Activated CD4-positive, alpha-beta T cell treated with anti-CD3 and anti-CD28 coated beads, Interleukin-2, amount 10 ng/mL, durations not matched to agents 7 days and 5 days (primary cell): ENCODE measurements around the gene DBN1. TPM values are rescaled to one million over a fixed set of nuclear protein-coding genes. Genes with fewer than 3 reads are reported as not detected.
"Not testable (repeated sequence)": the region's sequence is repeated elsewhere in the genome, so short reads cannot be mapped to it uniquely, and the experiment has no call there.

Source experiments
- CTCF ChIA-PET: fragments of 350-600 bp; sonication (Branson Sonifier 250); formaldehyde crosslinking; loops from one replicate; lab custom pipeline; 2021; ENCODE audit warnings: antibody characterized with exemption; lab: Charles Lee
- POLR2A ChIA-PET: fragments of 350-600 bp; sonication (Branson Sonifier 250); formaldehyde crosslinking; loops from one replicate; lab custom pipeline; 2021; ENCODE audit warnings: antibody characterized with exemption; lab: Charles Lee
- DNase-seq: peaks from one replicate; pipeline ENCODE4 v3.0.0-alpha.2; 2020
- H3K27ac Mint-ChIP-seq: one replicate; pipeline ENCODE4 v1.8.0; 2021; ENCODE audit warnings: mild to moderate bottlenecking, moderate library complexity, mixed read lengths
- H3K27me3 Mint-ChIP-seq: one replicate; pipeline ENCODE4 v1.8.0; 2021; ENCODE audit warnings: mixed read lengths
- H3K36me3 Mint-ChIP-seq: one replicate; pipeline ENCODE4 v1.8.0; 2021; ENCODE audit warnings: low read depth, mixed read lengths
- H3K4me1 Mint-ChIP-seq: one replicate; pipeline ENCODE4 v1.8.0; 2021; ENCODE audit warnings: mixed read lengths
- H3K4me3 Mint-ChIP-seq: one replicate; pipeline ENCODE4 v1.8.0; 2021; ENCODE audit warnings: mild to moderate bottlenecking, moderate library complexity, mixed read lengths
- H3K9me3 Mint-ChIP-seq: one replicate; pipeline ENCODE4 v1.8.0; 2021; ENCODE audit warnings: mixed read lengths
- total RNA-seq, 2 experiments: library from RNA; stranded (reverse); gene quantifications; one replicate each; pipeline ENCODE4 v1.2.3, GENCODE V29; 2021

DBN1 gene
- total RNA-seq, 2 experiments from 2014 or later, result 4.2 to 4.8 TPM

DNA sequence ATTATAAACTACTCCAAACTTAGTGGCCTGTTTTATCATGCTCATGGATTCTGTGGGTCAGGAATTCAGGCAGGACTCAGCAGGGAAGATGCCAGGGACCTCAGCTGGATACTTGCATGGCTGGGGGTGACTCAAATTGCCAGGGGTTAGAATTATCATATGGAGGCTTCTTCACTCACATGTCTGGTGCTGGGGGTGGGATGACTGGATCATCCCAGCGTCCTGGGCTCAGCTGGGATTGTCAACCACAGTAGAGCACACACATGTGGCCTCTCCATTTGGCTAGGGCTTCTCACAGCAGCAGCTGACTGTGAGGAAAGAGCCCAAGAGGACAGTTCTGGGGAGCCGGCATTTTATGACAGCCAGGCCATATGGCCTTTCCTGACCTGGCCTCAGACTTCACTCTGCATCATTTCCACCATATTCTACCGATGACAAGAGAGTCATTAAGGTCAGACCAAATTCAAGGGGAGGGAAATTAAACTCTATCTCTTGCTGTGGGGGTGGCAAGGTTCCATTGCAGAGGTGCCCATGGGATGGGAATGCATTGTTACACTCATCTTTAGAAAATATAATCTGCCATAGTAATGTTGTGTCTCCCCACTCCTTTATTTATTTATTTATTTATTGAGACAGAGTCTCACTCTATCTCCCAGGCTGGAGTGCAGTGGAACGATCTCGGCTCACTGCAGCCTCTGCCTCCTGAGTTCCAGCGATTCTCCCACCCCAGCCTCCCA lies 52.2 kb downstream of the DBN1 start:
- ChIA-PET CTCF (interaction anchor here (1.6 to 53.2 kb wide), 3 partner anchors 16 to 38 kb away, joined by 3 to 1643 read pairs (median 304); partner anchors contain the start of genes DBN1, F12, PFN3 and PRR7), POLR2A (no interaction called here)
- peaks cover 2% of the 10 kb centered on the region for H3K9me3 Mint-ChIP-seq
- H3K27me3 Mint-ChIP-seq, result no peaks in the 10 kb centered on the region
- H3K4me1 Mint-ChIP-seq, result peaks cover 22% of the 10 kb centered on the region
- H3K27ac Mint-ChIP-seq, result no peak overlapping the region
- H3K36me3 Mint-ChIP-seq, result peaks cover 3% of the 10 kb centered on the region
- DNase-seq, result no peak
- no peak overlapping the region for H3K4me3 Mint-ChIP-seq

DNA sequence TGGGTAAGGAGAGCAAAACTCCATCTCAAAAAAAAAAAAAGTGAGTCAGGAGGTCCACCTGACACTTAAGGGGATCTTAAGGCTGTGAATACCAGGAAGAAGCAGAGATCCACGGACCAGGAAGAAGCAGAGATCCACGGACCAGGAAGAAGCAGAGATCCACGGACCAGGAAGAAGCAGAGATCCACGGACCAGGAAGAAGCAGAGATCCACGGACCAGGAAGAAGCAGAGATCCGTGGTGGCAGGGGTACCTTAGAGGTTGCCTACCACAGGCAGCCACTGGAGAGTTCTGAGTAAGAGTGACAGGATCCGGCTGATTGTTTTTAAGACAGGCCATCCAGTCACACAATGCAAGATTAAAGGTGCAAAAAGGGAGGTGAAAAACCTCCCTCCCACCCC lies 53.0 kb downstream of the DBN1 start:
- H3K27me3 Mint-ChIP-seq, DNase-seq, POLR2A ChIA-PET, H3K4me3 Mint-ChIP-seq, H3K36me3 Mint-ChIP-seq, H3K27ac Mint-ChIP-seq, H3K9me3 Mint-ChIP-seq: not testable (repeated sequence)
- H3K4me1 Mint-ChIP-seq, result peaks cover 20% of the 10 kb centered on the region
- CTCF ChIA-PET, result interaction anchor here (0.7 to 53.2 kb wide), 5 partner anchors 15 to 122 kb away, joined by 3 to 1643 read pairs (median 3); partner anchors contain the start of genes DBN1, F12, PFN3 and PRR7

DNA sequence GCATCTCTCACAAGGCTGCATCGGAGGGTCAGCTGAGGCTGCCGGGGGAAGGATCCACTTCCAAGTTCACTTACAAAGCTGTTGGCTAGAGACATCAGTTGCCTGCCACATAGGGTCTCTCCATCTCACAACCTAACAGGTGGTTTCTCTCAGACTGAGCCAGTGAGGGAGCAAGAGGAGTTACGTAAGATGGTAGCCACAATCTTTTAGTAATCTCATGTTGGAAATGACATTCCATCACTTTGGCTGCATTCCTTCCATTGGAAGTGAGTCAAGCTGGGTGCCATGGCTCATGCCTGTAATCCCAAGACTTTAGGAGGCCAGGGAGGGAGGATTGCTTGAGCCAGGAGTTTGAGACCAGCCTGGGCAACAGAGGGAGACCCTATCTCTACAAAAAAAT lies 54.4 kb downstream of the DBN1 start:
- peaks cover 14% of the 10 kb centered on the region for H3K4me1 Mint-ChIP-seq
- H3K27me3 Mint-ChIP-seq, result no peaks in the 10 kb centered on the region
- DNase-seq, result no peak
- ChIA-PET CTCF (interaction anchor here (1.0 to 53.2 kb wide), 4 partner anchors 13 to 50 kb away, joined by 3 to 1643 read pairs (median 154); partner anchors contain the start of genes DBN1, F12, PFN3 and PRR7), POLR2A (no interaction called here)
- peaks cover 3% of the 10 kb centered on the region for H3K36me3 Mint-ChIP-seq
- no peak overlapping the region for H3K27ac Mint-ChIP-seq
- H3K9me3 Mint-ChIP-seq, result peaks cover 2% of the 10 kb centered on the region
- no peak overlapping the region for H3K4me3 Mint-ChIP-seq

DNA sequence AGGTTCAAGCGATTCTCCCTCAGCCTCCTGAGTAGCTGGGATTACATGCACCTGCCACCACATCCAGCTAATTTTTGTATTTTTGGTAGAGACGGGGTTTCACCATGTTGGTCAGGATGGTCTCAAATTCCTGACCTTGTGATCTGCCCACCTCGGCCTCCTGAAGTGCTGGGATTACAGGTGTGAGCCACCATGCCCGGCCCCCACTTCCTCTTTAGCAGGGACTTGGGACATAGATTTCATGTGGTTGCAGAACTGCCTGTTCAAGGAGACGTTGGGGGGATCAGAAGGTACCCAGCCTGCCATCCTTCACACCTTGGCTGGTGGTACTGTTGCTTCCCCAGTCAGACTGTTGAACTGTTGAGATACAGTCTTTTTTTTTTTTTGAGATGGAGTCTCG lies 56.4 kb downstream of the DBN1 start:
- H3K27ac Mint-ChIP-seq, H3K27me3 Mint-ChIP-seq, H3K9me3 Mint-ChIP-seq, H3K36me3 Mint-ChIP-seq, POLR2A ChIA-PET, DNase-seq, H3K4me3 Mint-ChIP-seq: not testable (repeated sequence)
- CTCF ChIA-PET, result interaction anchor here (1.6 to 53.2 kb wide), 4 partner anchors 9 to 42 kb away, joined by 3 to 1643 read pairs (median 158); partner anchors contain the start of genes DBN1, F12, PFN3 and PRR7
- peaks cover 29% of the 10 kb centered on the region for H3K4me1 Mint-ChIP-seq

DNA sequence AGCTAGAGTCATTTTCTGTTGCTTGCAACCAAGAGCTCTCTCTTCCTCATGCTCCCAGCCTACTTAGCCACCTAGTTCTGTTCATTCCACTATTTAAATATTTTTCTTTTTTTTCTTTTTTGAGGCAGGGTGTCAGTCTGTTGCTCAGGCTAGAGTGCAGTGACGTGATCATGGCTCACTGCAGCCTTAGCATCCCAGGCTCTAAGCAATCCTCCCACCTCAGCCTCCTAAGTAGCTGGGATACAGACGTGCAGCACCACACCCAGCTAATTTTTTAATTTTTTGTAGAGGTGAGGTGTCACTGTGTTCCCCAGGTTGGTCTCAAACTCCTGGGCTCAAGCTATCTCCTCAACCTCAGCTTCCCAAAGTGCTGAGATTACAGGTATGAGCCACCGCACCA lies 59.0 kb downstream of the DBN1 start:
- Mint-ChIP-seq H3K36me3 (no peaks in the 10 kb centered on the region), H3K4me1 (peaks cover 40% of the 10 kb centered on the region), H3K27ac (no peak overlapping the region), H3K9me3 (no peaks in the 10 kb centered on the region), H3K27me3 (no peaks in the 10 kb centered on the region), H3K4me3 (no peak overlapping the region)
- DNase-seq, result no peak
- ChIA-PET CTCF (interaction anchor here (1.1 to 53.2 kb wide), 4 partner anchors 9 to 44 kb away, joined by 3 to 1643 read pairs (median 158); partner anchors contain the start of genes DBN1, F12, PFN3 and PRR7), POLR2A (no interaction called here)

DNA sequence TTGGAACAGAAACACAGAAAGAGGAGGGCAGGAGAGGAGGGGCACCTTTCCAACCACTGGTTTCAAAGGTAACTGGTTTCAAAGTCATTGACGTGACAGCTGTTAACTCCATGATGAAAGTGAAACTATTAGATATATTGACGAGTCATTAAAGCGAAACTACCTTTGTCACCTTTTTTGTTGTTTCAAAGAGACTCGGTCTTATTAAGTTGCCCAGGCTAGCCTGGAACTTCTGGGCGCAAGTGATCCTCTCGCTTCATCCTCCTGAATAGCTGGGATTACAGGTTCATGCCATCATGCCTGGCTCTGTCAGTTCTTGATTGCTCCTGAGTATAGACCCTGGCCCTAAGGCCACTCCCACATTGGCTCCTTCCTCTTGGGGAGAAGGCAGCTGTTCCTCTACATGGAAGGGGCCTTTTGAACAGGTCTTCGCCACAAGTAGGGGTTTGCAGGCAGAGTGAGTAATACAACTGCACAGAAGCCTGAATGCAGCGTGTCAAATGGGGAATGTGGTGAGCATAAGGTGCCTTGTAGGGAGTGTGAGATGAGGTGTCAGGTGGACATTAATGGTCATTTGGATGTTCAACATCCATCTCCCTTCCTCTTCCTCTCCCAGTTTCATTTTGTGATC lies 60.7 kb downstream of the DBN1 start:
- Mint-ChIP-seq H3K4me1 (peaks cover 41% of the 10 kb centered on the region), H3K4me3 (peak overlapping the region; percentile 20), H3K27me3 (peaks cover under 1% of the 10 kb centered on the region), H3K36me3 (no peaks in the 10 kb centered on the region), H3K27ac (peak overlapping the region; percentile 39), H3K9me3 (no peaks in the 10 kb centered on the region)
- POLR2A ChIA-PET, result no interaction called here
- DNase-seq, result no peak
- CTCF ChIA-PET, result interaction anchor here (1.2 to 53.2 kb wide), 4 partner anchors 7 to 46 kb away, joined by 3 to 1643 read pairs (median 154); partner anchors contain the start of genes DBN1, F12, PFN3 and PRR7

DNA sequence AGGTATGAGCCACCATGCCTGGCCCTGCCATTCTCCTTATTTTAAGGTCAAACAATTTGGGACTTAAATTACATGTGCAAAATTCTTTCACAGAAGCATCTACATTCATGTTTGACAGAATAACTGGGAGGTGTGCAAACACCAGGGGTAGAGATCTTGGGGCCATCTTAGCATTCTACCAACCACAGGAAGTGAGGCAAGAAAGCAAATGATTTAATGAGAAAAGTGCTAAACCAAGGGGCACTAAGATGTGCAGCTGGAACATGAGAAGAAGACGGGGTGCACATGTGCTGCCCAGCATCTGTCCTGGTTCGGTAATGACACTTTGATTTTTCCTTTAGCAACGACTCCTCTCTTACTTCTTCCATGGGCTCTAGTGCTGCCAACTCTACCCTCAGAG lies 62.9 kb downstream of the DBN1 start:
- H3K4me1 Mint-ChIP-seq, result peaks cover 45% of the 10 kb centered on the region
- H3K27me3 Mint-ChIP-seq, result peaks cover 6% of the 10 kb centered on the region
- POLR2A ChIA-PET, result no interaction called here
- H3K36me3 Mint-ChIP-seq, result no peaks in the 10 kb centered on the region
- no peak overlapping the region for H3K27ac Mint-ChIP-seq
- H3K4me3 Mint-ChIP-seq, result no peak overlapping the region
- DNase-seq, result no peak
- no peaks in the 10 kb centered on the region for H3K9me3 Mint-ChIP-seq
- CTCF ChIA-PET, result interaction anchor here (0.6 to 53.2 kb wide), 4 partner anchors 13 to 48 kb away, joined by 3 to 1643 read pairs (median 154); partner anchors contain the start of genes DBN1, GRK6 and PRR7

DNA sequence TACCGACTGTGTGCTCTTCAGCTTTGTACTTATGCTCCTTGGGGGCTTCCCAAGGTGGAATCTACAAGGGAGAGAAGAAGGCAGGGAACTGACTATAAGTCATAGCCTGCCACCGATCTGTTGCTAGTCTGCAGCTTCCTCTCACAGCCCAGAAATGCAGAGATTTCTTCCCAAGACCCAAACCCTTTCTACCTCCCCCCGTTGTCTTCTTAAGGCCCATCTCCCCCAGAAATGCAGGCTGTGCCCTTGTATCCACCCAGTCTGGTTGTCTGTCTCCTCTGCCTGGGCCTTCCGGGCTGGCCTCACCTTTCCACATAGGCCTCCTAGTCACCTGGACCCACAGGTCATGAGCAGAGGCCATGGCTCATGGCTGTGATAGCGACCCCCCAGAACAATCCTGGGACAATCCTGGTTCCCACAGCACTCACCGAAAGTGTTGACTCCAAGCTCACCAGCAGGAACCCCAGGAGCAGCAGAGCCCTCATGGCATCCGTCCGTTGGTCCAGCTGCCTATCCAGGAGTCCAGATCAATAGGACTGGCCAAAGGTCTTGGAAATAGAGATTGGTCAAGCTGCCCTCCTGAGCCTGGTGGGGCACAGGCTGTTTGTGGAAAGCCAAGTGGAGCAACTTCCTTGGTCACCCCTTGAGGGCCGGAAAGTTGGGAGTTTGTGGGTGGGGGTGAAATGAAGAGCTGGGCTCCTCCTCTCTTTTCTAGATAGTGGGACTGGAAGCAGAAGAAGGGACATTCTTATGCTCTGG lies 64.2 kb downstream of the DBN1 start, which contains the start of gene F12:
F12 (minus strand) TSS at position 522 of the 759 bp plus-strand sequence; CDS start at position 485, 37 bp downstream.
- Mint-ChIP-seq H3K27ac (no peak within 1 kb of the TSS), H3K36me3 (no peaks in the 10 kb centered on the region), H3K4me3 (no peak within 1 kb of the TSS), H3K9me3 (no peaks in the 10 kb centered on the region), H3K27me3 (peaks cover 6% of the 10 kb centered on the region), H3K4me1 (peaks cover 48% of the 10 kb centered on the region)
- ChIA-PET CTCF (interaction anchor here (1.1 to 53.2 kb wide), 5 partner anchors 14 to 100 kb away, joined by 3 to 1643 read pairs (median 19); partner anchors contain the start of genes DBN1, GRK6 and PRR7), POLR2A (no interaction called here)
- no peak for DNase-seq

Other genes starting within 250 kb of the DBN1 start
- gene RAB24, start 169.9 kb downstream of the DBN1 start, total RNA-seq, result 10 to 100 TPM; 28.3 to 34.4 TPM
- 100 to 1,000 TPM; 142 to 152 TPM for gene PRELID1, start 169.8 kb downstream of the DBN1 start, total RNA-seq
- 100 to 1,000 TPM; 107 to 109 TPM for gene MXD3, start 161.7 kb downstream of the DBN1 start, total RNA-seq
- gene LMAN2, start 122.0 kb downstream of the DBN1 start, total RNA-seq, result 100 to 1,000 TPM; 123 to 132 TPM
- 100 to 1,000 TPM; 124 to 132 TPM for gene RGS14, start 115.7 kb downstream of the DBN1 start, total RNA-seq
- gene SLC34A1, start 89.2 kb downstream of the DBN1 start, total RNA-seq, result under 1 TPM; 0.12 to 0.27 TPM
- not detected for gene PFN3, start 73.0 kb downstream of the DBN1 start, total RNA-seq
- gene F12, start 64.1 kb downstream of the DBN1 start, total RNA-seq, result under 1 TPM; 0.22 to 0.60 TPM
- gene GRK6, start 47.0 kb downstream of the DBN1 start, total RNA-seq, result 100 to 1,000 TPM; 242 to 296 TPM
- gene PRR7, start 26.8 kb downstream of the DBN1 start, total RNA-seq, result 1 to 10 TPM; 5.3 to 9.7 TPM
- gene PDLIM7, start 24.0 kb upstream of the DBN1 start, total RNA-seq, result 10 to 100 TPM; 31.6 to 32.4 TPM
- 1 to 10 TPM; 2.9 to 3.9 TPM for gene DOK3, start 36.2 kb upstream of the DBN1 start, total RNA-seq
- gene DDX41, start 43.3 kb upstream of the DBN1 start, total RNA-seq, result 100 to 1,000 TPM; 106 to 118 TPM
- 100 to 1,000 TPM; 102 to 120 TPM for gene FAM193B, start 80.9 kb upstream of the DBN1 start, total RNA-seq
- 100 to 1,000 TPM in 1 of 2 experiments, 10 to 100 TPM in 1; 94.0 to 105 TPM for gene TMED9, start 118.6 kb upstream of the DBN1 start, total RNA-seq
- gene B4GALT7, start 126.5 kb upstream of the DBN1 start, total RNA-seq, result 10 to 100 TPM; 20.3 to 20.5 TPM